ENCODE results near the gene GNA14. TPM values are rescaled to one million over a fixed set of nuclear protein-coding genes. Genes with fewer than 3 reads are reported as not detected.

GNA14 gene
- total RNA-seq, 6 experiments from 2014 or later: 2.3 to 4.2 (median 3.8) TPM

DNA sequence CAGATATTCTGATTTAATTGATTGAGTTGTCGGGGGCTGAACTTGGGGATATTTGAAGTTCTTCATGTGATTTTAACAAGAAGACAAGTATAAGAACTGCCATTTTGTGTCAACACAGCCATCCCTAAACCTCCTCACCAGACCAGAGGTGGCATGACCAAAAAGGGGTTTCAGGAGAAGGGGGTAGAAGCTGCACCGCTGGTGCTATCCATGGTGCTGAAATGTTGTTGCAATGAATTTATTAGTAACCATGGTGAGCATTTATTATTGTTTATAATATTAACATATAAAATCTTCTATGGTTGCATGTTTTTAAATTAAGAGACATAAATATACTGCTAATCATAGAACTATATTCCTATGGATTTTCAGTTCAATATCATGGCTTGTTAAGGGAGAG is 72.3 kb downstream of the GNA14 start:
- Histone ChIP-seq H3K9me3 (no peaks in the 10 kb centered on the region), H3K4me3 (no peak overlapping the region), H3K27me3 (no peaks in the 10 kb centered on the region), H3K4me1 (no peaks in the 10 kb centered on the region), H3K27ac (no peak overlapping the region), H3K36me3 (no peaks in the 10 kb centered on the region)
- ATAC-seq: no peak
- WGBS (ENCODE audit: insufficient coverage, low coverage, low lambda C conversion rate, missing lambda C conversion rate): 48% methylated on average over 2 of the region's 2 CpGs
- TF ChIP-seq, protein P1, sequence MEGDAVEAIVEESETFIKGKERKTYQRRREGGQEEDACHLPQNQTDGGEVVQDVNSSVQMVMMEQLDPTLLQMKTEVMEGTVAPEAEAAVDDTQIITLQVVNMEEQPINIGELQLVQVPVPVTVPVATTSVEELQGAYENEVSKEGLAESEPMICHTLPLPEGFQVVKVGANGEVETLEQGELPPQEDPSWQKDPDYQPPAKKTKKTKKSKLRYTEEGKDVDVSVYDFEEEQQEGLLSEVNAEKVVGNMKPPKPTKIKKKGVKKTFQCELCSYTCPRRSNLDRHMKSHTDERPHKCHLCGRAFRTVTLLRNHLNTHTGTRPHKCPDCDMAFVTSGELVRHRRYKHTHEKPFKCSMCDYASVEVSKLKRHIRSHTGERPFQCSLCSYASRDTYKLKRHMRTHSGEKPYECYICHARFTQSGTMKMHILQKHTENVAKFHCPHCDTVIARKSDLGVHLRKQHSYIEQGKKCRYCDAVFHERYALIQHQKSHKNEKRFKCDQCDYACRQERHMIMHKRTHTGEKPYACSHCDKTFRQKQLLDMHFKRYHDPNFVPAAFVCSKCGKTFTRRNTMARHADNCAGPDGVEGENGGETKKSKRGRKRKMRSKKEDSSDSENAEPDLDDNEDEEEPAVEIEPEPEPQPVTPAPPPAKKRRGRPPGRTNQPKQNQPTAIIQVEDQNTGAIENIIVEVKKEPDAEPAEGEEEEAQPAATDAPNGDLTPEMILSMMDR (IDR thresholded peaks at IDR 0.05): no peak
- no peak for TF ChIP-seq POLR2A (IDR thresholded peaks at IDR 0.05)
- no peak for DNase-seq
- intact Hi-C loops (cut with DNase I): no loop called here

DNA sequence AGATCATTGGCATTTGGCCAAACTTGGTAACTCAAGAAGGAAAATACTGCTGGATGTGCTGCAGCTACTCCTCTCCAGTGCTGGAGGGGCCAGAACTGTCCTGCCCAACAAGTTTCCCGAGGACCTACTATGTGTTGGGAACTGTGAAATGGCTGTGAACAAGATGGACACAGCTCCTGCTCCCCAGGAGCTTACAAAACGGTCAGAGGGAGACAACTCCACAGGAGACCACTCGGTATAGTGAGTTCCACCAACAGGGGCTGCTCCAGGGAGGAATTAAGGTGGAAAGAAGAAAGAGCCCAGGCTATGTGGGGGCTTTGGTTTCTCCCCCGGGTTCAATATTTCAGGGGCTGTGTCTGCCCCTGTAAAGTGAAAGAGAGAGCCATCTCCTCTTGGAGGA is 78.8 kb downstream of the GNA14 start:
- Histone ChIP-seq H3K36me3 (no peaks in the 10 kb centered on the region), H3K9me3 (no peaks in the 10 kb centered on the region), H3K4me1 (no peaks in the 10 kb centered on the region), H3K27me3 (no peaks in the 10 kb centered on the region), H3K27ac (no peak overlapping the region), H3K4me3 (no peak overlapping the region)
- intact Hi-C loops (cut with DNase I): no loop called here
- ATAC-seq (no peak), DNase-seq (no peak)
- TF ChIP-seq, protein P1 (IDR thresholded peaks at IDR 0.05): no peak
- no peak for TF ChIP-seq POLR2A (IDR thresholded peaks at IDR 0.05)
- WGBS (ENCODE audit: insufficient coverage, low coverage, low lambda C conversion rate, missing lambda C conversion rate): 61% methylated on average over 3 of the region's 4 CpGs

DNA sequence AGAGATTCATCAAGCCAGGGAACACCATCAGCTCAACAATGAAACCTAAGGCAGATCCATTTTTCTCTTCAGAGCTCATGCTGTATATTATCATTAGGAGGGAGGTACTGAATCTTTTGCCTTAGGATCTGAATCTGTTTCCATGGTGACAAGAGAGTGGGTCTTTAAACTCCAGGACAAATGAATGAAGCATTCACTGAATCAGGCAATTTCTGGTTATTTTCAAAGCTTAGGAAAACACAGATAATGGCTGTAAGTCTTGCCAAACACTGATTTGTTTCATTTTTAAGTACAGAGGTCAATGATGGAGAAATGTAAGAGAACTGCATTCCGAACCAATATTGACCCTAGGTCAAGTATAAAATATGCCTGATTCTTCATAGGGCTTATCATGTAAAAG is 84.9 kb downstream of the GNA14 start:
- intact Hi-C loops (cut with DNase I): no loop called here
- Histone ChIP-seq H3K4me3 (no peak overlapping the region), H3K27ac (no peak overlapping the region), H3K4me1 (no peaks in the 10 kb centered on the region), H3K9me3 (no peaks in the 10 kb centered on the region), H3K36me3 (no peaks in the 10 kb centered on the region), H3K27me3 (no peaks in the 10 kb centered on the region)
- DNase-seq (no peak), ATAC-seq (peak in 2 of 4 donors; percentile 39 to 48)
- 10% methylated on average over 1 of the region's 1 CpG for WGBS (ENCODE audit: insufficient coverage, low coverage, low lambda C conversion rate, missing lambda C conversion rate)
- no peak for TF ChIP-seq POLR2A (IDR thresholded peaks at IDR 0.05)
- TF ChIP-seq, protein P1 (IDR thresholded peaks at IDR 0.05): no peak

GRCh38 chr9:77562019-77562748 is 85.9 kb downstream of the GNA14 start:
- WGBS (ENCODE audit: insufficient coverage, low coverage, low lambda C conversion rate, missing lambda C conversion rate): 66% methylated on average over 6 of the region's 6 CpGs
- no peak overlapping the region for H3K27ac ChIP-seq
- no peak overlapping the region for H3K4me3 ChIP-seq
- no peaks in the 10 kb centered on the region for H3K27me3 ChIP-seq
- H3K9me3 ChIP-seq: no peaks in the 10 kb centered on the region
- intact Hi-C loops (cut with DNase I): no loop called here
- H3K4me1 ChIP-seq: no peaks in the 10 kb centered on the region
- no peaks in the 10 kb centered on the region for H3K36me3 ChIP-seq
- TF ChIP-seq POLR2A (IDR thresholded peaks at IDR 0.05): no peak
- TF ChIP-seq, protein P1 (IDR thresholded peaks at IDR 0.05): no peak
- no peak for DNase-seq
- ATAC-seq: no peak

Measured in right lobe of liver (tissue), 6 donors.